ENCODE results near the gene TM2D3.
A peak's percentile ranks its signal among the peaks of the same experiment; 100 is the strongest.

Gene TM2D3

GRCh38 chr15:101652098-101652785, at the start of gene TM2D3:
Gene TM2D3, minus strand, starts transcription at chr15:101652381. Its CDS starts 20 bp downstream, at chr15:101652361.
- peak; percentile 85 to 92 for DNase-seq (ENCODE audit: low read depth in 2 of 2)

GRCh38 chr15:101698314-101698713, 46.1 kb upstream of the TM2D3 start:
- no peak for DNase-seq (ENCODE audit: low read depth in 2 of 2)

- no peak for DNase-seq (ENCODE audit: low read depth in 2 of 2)
Observed at GRCh38 chr15:101697488-101697887, 45.3 kb upstream of the TM2D3 start.

- DNase-seq (ENCODE audit: low read depth in 2 of 2) = no peak
Observed at GRCh38 chr15:101696829-101697228, 44.6 kb upstream of the TM2D3 start.

- no peak for DNase-seq (ENCODE audit: low read depth in 2 of 2)
Observed at GRCh38 chr15:101694261-101694660, 42.1 kb upstream of the TM2D3 start.

DNA sequence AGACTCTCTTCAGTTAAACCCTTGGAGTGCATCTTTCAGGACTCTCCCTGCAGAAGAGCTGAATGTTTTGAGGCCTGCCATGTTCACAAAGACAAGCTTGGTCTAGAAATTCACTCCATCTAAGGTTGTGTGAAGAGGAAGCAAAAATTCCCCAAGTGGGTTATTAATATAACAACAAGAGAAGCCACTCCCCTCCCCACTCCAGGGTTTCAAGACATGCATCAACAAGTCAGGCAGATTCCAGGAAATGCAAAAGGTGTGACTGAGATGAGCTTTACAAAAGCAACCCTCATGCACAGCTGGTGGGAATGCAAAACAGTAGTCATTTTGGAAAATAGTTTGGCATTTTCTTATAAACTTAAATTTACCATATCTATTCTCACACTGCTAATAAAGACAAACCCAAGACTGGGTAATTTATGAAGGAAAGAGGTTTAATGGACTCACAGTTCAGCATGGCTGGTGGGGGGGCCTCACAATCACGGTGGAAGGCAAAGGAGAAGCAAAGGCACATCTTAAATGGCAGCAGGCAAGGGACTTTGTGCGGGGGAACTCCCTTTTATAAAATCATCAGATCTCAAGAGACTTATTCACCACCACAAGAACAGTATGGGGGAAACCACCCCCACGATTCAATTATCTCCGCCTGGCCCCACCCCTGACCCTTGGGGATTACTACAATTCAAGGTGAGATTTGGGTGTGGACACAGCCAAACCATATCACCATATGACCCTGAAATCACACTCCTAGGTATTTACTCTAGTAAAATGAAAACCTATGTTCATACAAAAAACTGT, 40.8 kb upstream of the TM2D3 start:
- no peak for DNase-seq (ENCODE audit: low read depth in 2 of 2)

GRCh38 chr15:101689901-101690300, 37.7 kb upstream of the TM2D3 start:
- peak; percentile 19 to 35 for DNase-seq (ENCODE audit: low read depth in 2 of 2)

- no peak for DNase-seq (ENCODE audit: low read depth in 2 of 2)
Observed at GRCh38 chr15:101686718-101687117, 34.5 kb upstream of the TM2D3 start.

DNA sequence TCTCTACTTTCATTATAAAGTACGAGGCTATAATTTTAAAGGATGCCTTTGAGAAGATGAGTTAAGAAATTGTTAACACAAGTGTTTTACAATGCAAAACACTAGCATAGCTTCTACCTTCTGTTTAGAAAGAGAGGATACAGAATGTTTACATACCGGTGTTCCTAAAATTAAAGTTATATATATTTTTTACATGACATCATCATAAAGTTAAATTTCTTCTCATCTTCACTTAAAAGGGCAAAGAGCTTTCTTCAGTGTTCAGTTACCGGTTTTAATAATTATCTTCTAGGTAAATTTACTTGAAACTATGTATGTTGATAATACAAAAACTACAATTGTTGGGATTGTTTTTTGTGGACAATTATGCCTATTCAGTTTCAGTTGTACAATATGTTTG, 32.7 kb upstream of the TM2D3 start:
- DNase-seq (ENCODE audit: low read depth in 2 of 2) = no peak

GRCh38 chr15:101684384-101684783, 32.2 kb upstream of the TM2D3 start:
- no peak for DNase-seq (ENCODE audit: low read depth in 2 of 2)

GRCh38 chr15:101679806-101680205, 27.6 kb upstream of the TM2D3 start:
- no peak for DNase-seq (ENCODE audit: low read depth in 2 of 2)

DNA sequence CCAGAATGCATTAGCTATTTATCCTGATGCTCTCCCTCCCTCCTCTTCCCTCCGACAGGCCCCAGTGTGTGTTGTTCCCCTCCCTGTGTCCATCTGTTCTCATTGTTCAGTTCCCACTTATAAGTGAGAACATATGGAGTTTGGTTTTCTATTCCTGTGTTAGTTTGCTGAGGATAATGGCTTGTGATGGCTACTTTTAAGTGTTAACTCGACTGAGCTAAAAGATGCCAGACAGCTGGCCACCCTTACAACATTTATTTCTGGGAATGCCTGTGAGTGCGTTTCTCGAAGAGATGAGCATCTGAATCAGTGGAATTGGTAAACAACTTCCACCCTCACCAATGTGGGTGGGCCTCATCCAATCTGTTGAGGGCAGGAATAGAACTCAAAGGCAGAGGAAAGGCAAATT, 24.7 kb upstream of the TM2D3 start:
- no peak for DNase-seq (ENCODE audit: low read depth in 2 of 2)

DNA sequence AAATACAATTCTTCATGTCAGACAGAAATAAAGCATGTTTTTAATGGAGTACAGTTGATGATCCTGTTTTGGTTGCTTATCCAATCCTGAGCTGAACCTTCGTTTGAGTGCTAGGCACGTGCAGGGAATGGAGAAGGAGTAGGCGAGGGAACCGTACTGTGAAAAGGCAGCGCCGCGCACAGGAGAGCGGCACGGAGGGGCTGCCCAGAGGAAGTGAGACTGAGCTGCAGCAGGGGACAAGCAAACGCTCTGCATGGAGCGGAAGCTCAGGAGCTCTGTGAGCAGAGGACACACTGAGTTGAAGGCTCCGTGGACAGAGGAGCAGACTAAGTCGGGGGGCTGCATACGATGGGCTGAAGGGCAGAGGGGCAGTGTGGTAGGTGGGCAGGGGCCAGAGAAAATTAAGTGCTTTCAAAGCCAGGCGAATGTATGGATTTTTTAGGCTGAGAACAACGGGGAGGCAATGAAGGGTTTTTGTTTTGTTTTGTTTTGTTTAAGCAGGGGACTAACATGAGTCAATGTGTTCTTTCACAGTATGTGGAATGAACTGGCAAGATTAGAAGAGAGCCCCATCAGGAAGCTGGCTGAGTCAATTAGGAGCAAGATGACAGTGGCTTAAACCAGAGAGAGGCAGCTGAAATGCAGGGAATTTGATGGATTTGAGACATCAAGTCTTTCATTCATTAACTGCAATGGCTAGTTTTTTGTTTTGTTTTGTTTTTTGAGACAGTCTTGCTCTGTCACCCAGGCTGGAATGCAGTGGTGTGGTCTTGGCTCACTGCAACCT, 23.8 kb upstream of the TM2D3 start:
- no peak for DNase-seq (ENCODE audit: low read depth in 2 of 2)

DNA sequence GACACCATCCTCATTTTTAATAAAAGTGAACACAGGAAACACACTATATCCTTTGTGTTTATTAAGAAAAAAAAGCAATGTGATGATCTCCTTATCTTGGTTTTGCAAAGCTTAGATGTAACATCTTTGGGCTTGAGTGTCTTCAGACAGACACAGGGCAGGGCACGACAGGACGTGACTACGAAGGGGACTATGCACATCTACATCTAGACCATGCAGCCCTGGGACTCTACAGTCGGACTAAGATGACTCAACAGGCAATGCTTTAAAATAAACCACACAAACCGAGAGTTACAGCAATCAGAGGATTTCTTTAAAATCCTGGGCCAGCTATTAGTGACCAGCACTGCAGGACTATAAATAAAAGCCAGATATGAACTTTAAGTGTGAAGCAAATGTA, 22.8 kb upstream of the TM2D3 start:
- no peak for DNase-seq (ENCODE audit: low read depth in 2 of 2)

- no peak for DNase-seq (ENCODE audit: low read depth in 2 of 2)
Observed at GRCh38 chr15:101672298-101672697, 20.1 kb upstream of the TM2D3 start.

DNA sequence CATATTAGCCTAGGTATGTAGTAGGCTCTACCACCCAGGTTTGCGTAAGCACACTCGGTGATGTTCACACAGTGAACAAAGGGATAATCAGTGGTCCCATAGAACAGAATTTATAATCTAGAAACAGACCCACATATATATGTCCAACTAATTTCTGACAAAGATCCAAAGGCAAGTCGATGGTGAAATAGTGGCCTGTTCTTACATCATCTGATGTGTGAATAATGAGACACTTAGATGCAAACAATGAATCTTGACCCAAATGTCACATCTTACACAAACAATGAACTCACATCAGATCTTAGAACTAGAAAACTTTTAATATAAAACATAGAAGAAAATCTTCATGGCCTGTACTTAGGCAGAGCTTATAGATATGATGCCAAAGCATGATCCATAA, 17.6 kb upstream of the TM2D3 start:
- no peak for DNase-seq (ENCODE audit: low read depth in 2 of 2)

DNA sequence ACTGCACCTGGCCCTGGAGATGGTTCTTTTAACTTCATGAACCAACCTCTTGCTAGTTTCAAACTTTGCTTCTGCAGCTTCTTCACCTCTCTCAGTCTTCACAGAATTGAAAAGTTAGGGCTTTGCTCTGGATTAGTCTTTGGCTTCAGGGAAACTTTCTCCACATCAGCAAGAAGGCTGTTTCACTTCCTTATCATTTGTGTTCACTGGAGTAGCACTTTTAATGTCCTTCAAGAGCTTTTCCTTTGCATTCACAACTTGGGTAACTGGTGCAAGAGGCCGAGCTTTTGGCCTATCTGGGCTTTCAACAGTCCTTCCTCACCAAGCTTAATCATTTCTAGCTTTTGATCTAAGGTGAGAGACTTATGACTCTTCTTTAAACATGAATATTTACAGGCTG, 15.7 kb upstream of the TM2D3 start:
- DNase-seq (ENCODE audit: low read depth in 2 of 2) = no peak

DNA sequence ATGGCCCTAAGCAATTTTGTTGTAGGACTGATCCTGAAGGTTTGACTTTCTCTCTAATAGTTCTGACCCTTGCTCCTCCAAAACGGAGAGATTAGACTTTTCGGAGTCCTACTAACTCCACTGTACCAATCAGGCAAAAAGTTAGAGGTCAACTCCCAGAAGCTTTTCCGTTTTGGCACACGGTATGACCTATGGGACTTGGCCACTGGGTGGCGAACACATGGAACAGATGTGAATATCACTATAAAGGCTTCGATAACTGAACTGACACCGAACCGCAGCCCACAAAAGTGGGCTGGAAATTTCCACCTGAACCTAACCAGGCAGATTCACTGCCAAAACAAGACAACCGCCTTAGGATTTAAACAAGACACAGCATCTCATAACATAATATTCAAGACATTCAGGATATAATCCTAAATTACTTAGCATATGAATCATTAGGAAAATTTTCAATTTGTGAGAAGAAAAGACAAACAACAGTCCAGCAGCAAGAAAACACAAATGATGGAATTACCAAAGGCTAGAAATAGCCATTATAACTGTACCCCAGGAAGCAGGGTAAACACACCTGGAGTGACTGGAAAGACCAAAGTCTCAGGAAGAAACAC, 12.2 kb upstream of the TM2D3 start:
- no peak for DNase-seq (ENCODE audit: low read depth in 2 of 2)

GRCh38 chr15:101662203-101662602, 10.0 kb upstream of the TM2D3 start:
- DNase-seq (ENCODE audit: low read depth in 2 of 2) = no peak

DNA sequence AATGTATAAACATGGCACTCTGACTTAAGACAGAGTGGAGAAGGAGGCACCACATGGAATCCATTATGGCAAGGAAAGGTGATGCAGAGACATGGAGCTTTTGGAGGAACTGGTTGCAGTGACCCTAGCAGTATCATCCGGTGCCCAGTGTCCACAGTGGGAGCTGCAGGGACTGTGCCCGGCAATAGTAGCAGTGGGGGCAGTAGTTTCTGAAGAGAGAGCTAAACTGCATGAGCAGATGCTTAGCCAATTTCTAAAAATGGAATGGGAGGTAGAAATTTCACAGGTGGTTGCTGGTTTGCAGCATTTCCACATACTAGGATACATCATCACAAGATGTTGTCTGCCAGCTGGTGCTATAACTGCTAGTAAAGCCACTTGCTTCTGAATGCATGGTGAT, 7.8 kb upstream of the TM2D3 start:
- DNase-seq (ENCODE audit: low read depth in 2 of 2) = no peak

GRCh38 chr15:101657968-101658784, 6.0 kb upstream of the TM2D3 start:
- DNase-seq (ENCODE audit: low read depth in 2 of 2) = no peak

Data from stimulated activated CD4-positive, alpha-beta T cell treated with anti-CD3 and anti-CD28 coated beads, Interleukin-15, amount 100 ng/mL, for 48 hours (primary cell).